OCI-LY7 (cell line): ENCODE results near the gene WIZ. TPM values are rescaled to one million over a fixed set of nuclear protein-coding genes. Genes with fewer than 3 reads are reported as not detected.

Source experiments
- Bru-seq: library from RNA; stranded (reverse); fragments of 400-500 nt; gene quantifications from one replicate; lab custom pipeline; 2021; lab: Mats Ljungman, UMichigan
- BruChase-seq, 2 experiments: library from RNA; stranded (reverse); fragments of 400-500 nt; gene quantifications; one replicate each; lab custom pipeline; 2021; lab: Mats Ljungman, UMichigan
- BruUV-seq: library from RNA; stranded (reverse); fragments of 400-500 nt; replicated peaks from 2 replicates; lab custom pipeline; 2021; lab: Mats Ljungman, UMichigan
- CTCF ChIA-PET: fragments of 300-600 bp; sonication (Branson Sonifier 250); formaldehyde crosslinking; loops from one replicate; lab custom pipeline; 2022; ENCODE audit warnings: antibody characterized with exemption; ENCODE audit not compliant: unreplicated experiment; lab: Charles Lee
- POLR2A ChIA-PET: fragments of 300-600 bp; sonication (Branson Sonifier 250); formaldehyde crosslinking; loops from one replicate; lab custom pipeline; 2022; ENCODE audit warnings: antibody characterized with exemption; lab: Charles Lee
- DNase-seq: peaks from one replicate; pipeline ENCODE4 v3.0.0-alpha.2; 2015; ENCODE audit warnings: low spot score
- H2AFZ ChIP-seq: fragments of 200-600 bp; sonication (generic), shearing (Covaris generic); 2 replicates; pipeline ENCODE4 v1.6.1; 2014; ENCODE audit warnings: mild to moderate bottlenecking, antibody characterized with exemption, low read length, moderate library complexity
- H3K27ac ChIP-seq: fragments of 200-600 bp; sonication (generic); 2 replicates; pipeline ENCODE4 v1.5.1; 2014; ENCODE audit warnings: mixed run types, low read depth, mild to moderate bottlenecking, moderate library complexity, low read length, inconsistent platforms; ENCODE audit not compliant: poor library complexity, severe bottlenecking
- H3K36me3 ChIP-seq: fragments of 200-600 bp; sonication (generic); 2 replicates; pipeline ENCODE4 v1.6.1; 2014; ENCODE audit warnings: mild to moderate bottlenecking, antibody characterized with exemption, low read length, moderate library complexity, mixed read lengths; ENCODE audit not compliant: insufficient read depth
- H3K4me1 ChIP-seq: fragments of 200-600 bp; sonication (generic); 2 replicates; pipeline ENCODE4 v1.5.1; 2014; ENCODE audit warnings: mild to moderate bottlenecking, low read length; ENCODE audit not compliant: insufficient read depth, poor library complexity, severe bottlenecking
- H3K4me2 ChIP-seq: fragments of 200-600 bp; sonication (generic); 2 replicates; pipeline ENCODE4 v1.6.1; 2014; ENCODE audit warnings: mild to moderate bottlenecking, low read length
- H3K4me3 ChIP-seq: fragments of 200-600 bp; sonication (generic); 2 replicates; pipeline ENCODE4 v1.5.1; 2014; ENCODE audit warnings: mild to moderate bottlenecking, low read depth, low read length; ENCODE audit not compliant: poor library complexity, severe bottlenecking
- H3K79me2 ChIP-seq: fragments of 200-600 bp; sonication (generic); 2 replicates; pipeline ENCODE4 v1.6.1; 2016; ENCODE audit warnings: low read depth, mild to moderate bottlenecking, low read length, moderate library complexity, mixed read lengths; ENCODE audit not compliant: insufficient read depth
- H3K9me2 ChIP-seq: fragments of 200-600 bp; sonication (generic); 2 replicates; pipeline ENCODE4 v1.6.1; 2016; ENCODE audit warnings: mild to moderate bottlenecking, low read length, mixed read lengths; ENCODE audit not compliant: insufficient read depth
- H3K9me3 ChIP-seq: fragments of 200-600 bp; sonication (generic); 2 replicates; pipeline ENCODE4 v1.6.1; 2014; ENCODE audit warnings: mild to moderate bottlenecking, mixed run types, low read length, mixed read lengths
- H4K20me1 ChIP-seq: fragments of 200-600 bp; sonication (generic); 2 replicates; pipeline ENCODE4 v1.6.1; 2014; ENCODE audit warnings: mild to moderate bottlenecking, antibody characterized with exemption, low read length, moderate library complexity, mixed read lengths; ENCODE audit not compliant: insufficient read depth
- EZH2phosphoT487 ChIP-seq: fragments of 200-600 bp; sonication (generic); IDR thresholded peaks from 2 replicates; pipeline ENCODE4 v1.6.1; 2018; ENCODE audit warnings: low read depth, borderline replicate concordance, mild to moderate bottlenecking, mixed run types, antibody characterized with exemption, low read length, moderate library complexity, mixed read lengths
- intact Hi-C: fragments of 100-400 bp; cut with micrococcal nuclease; formaldehyde crosslinking; loops from one replicate; pipeline ENCODE4 v1.10.0; 2022; ENCODE audit not compliant: unreplicated experiment
- long read RNA-seq: library from polyadenylated mRNA; stranded (forward); transcript quantifications from one replicate; pipeline ENCODE4 v2.0.0, GENCODE V29; 2022
- total RNA-seq, 2 experiments: library from RNA; depleted of rRNA in 1 of 2; stranded (reverse); fragments of >200 nt in 1 of 2; shearing (Covaris generic) in 1 of 2; gene quantifications; 2 replicates each; pipeline ENCODE4 v1.2.3, GENCODE V29; 2014 to 2022
- TF ChIP-seq, protein P1 (sequence below): fragments of 200-600 bp; sonication (generic); conservative IDR thresholded peaks from 2 replicates; pipeline ENCODE4 v1.5.1; 2014; ENCODE audit warnings: mild to moderate bottlenecking, antibody characterized with exemption, low read length, moderate library complexity, mixed read lengths

Gene WIZ
- total RNA-seq (2014; rRNA removed; shearing (Covaris generic)) (13.5 and 16.4 TPM in 2 replicates), total RNA-seq (2022) (35.9 and 38.3 TPM in 2 replicates), Bru-seq, nascent RNA (percentile 53 among the genes with signal in this experiment), BruChase-seq, experiment 1, labeled RNA remaining after a 6-hour chase (percentile 67 among the genes with signal in this experiment), BruChase-seq, experiment 2, labeled RNA remaining after a 2-hour chase (percentile 66 among the genes with signal in this experiment)
- long read RNA-seq, partial matches to known transcripts = 19 of 24 reads
- long read RNA-seq, other reads (novel, unspliced or antisense) = 4 of 24 reads

- TF ChIP-seq, protein P1, sequence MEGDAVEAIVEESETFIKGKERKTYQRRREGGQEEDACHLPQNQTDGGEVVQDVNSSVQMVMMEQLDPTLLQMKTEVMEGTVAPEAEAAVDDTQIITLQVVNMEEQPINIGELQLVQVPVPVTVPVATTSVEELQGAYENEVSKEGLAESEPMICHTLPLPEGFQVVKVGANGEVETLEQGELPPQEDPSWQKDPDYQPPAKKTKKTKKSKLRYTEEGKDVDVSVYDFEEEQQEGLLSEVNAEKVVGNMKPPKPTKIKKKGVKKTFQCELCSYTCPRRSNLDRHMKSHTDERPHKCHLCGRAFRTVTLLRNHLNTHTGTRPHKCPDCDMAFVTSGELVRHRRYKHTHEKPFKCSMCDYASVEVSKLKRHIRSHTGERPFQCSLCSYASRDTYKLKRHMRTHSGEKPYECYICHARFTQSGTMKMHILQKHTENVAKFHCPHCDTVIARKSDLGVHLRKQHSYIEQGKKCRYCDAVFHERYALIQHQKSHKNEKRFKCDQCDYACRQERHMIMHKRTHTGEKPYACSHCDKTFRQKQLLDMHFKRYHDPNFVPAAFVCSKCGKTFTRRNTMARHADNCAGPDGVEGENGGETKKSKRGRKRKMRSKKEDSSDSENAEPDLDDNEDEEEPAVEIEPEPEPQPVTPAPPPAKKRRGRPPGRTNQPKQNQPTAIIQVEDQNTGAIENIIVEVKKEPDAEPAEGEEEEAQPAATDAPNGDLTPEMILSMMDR = no peak
- no peak for TF ChIP-seq EZH2phosphoT487
- BruUV-seq = no TSS peak
- no peaks in the 10 kb centered on the region for H3K9me3 ChIP-seq
- intact Hi-C loops = no loop called here
- no peaks in the 10 kb centered on the region for H4K20me1 ChIP-seq
- H3K9me2 ChIP-seq = no peaks in the 10 kb centered on the region
- CTCF ChIA-PET = no interaction called here
- H3K4me3 ChIP-seq = peak within 1 kb of the TSS; percentile 68
- POLR2A ChIA-PET = no interaction called here
- peaks cover 28% of the 10 kb centered on the region for H3K36me3 ChIP-seq
- no peaks in the 10 kb centered on the region for H3K79me2 ChIP-seq
- no peak within 1 kb of the TSS for H2AFZ ChIP-seq
- H3K4me1 ChIP-seq = peaks cover 9% of the 10 kb centered on the region
- peak; percentile 74 for DNase-seq
- peak within 1 kb of the TSS; percentile 92 for H3K4me2 ChIP-seq
- no peak within 1 kb of the TSS for H3K27ac ChIP-seq
Measured at GRCh38 chr19:15449620-15450527, at the start of gene WIZ. TSS of gene WIZ (minus strand) at chr19:15449956. CDS start at chr19:15448307, 1,649 bp downstream.

DNA sequence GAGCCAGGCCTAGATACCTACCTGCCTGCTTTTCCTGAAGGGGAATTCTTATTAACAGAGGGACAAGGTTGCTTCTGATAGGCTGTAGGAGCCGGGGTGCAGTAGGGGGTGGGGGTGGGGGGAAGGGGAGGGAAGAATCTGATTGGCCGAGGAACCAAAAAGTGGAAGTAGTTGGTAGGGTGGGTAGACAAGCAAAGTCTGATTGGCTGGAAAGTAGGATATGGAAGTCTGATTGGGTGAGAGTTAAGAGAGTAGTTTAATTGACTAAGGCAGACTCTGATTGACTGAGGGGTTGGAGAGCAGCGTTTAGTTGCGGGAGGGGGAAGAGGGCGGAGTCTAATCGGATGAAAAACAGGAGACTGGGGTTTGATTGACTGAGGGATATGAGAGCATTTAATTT is 49.2 kb upstream of the WIZ start:
- H2AFZ ChIP-seq = no peak overlapping the region
- TF ChIP-seq, protein P1 = no peak
- no peak for TF ChIP-seq EZH2phosphoT487
- no peaks in the 10 kb centered on the region for H3K79me2 ChIP-seq
- no peak overlapping the region for H3K4me3 ChIP-seq
- POLR2A ChIA-PET = no interaction called here
- H3K4me1 ChIP-seq = no peaks in the 10 kb centered on the region
- intact Hi-C loops = no loop called here
- no TSS peak for BruUV-seq
- no peak overlapping the region for H3K4me2 ChIP-seq
- DNase-seq = no peak
- CTCF ChIA-PET = no interaction called here
- no peaks in the 10 kb centered on the region for H3K9me3 ChIP-seq
- no peaks in the 10 kb centered on the region for H3K9me2 ChIP-seq
- H3K27ac ChIP-seq = no peak overlapping the region
- H4K20me1 ChIP-seq = no peaks in the 10 kb centered on the region
- no peaks in the 10 kb centered on the region for H3K36me3 ChIP-seq
